Testis (tissue), 2 donors: ENCODE data around the gene FSD1.

Experiments
- POLR2A ChIP-seq: fragments of 450-650 bp; IDR thresholded peaks from one replicate; pipeline ENCODE4 v1.6.1; 2017; ENCODE audit warnings: antibody characterized with exemption, mild to moderate bottlenecking, moderate library complexity
- TF ChIP-seq, protein P1 (sequence below), 3 experiments: fragments of 450-650 bp in 2 of 3; fragments of 200-600 bp in 1 of 3; sonication (generic) in 1 of 3; IDR thresholded peaks; one replicate each; pipeline ENCODE4 v1.5.1; 2016 to 2019; ENCODE audit warnings: antibody characterized with exemption in 3 of 3, mild to moderate bottlenecking in 2 of 3, moderate library complexity in 1 of 3

DNA sequence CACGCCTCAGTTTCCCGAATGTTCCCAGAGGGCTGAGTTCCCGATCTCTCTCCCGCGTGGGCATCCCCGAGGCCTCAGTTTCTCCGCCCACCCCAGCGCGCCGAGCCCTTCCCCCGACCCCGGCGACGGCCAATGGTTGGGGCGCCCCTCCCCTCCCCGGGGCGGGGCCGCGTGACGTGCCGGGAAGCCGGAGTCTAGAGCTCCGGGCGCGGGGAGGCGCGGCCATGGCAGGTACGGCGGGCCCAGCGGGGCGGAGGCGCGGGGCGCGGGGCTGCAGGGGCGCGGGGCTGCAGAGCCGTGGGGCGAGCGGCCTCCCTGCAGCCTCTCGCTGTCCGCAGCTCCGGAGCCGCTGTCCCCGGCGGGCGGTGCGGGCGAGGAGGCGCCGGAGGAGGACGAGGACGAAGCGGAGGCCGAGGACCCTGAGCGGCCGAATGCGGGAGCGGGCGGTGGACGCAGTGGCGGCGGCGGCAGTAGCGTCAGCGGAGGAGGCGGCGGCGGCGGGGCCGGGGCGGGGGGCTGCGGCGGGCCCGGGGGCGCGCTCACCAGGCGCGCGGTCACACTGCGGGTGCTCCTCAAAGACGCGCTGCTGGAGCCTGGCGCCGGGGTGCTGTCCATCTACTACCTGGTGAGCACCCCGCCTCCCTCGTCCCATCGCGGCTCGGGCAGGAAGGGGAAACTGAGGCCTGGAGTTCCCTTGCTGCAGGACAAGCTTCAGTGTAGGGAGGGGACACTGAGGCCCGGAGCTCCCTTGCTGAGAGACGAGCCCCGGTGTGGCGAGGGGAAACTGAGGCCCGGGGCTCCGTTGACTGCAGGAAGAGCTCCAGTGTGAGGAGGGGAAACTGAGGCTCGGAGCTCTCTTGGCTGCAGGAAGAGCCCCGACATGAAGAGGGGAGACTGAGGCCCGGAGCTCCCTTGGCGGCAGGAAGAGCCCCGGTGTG, 39.2 kb downstream of the FSD1 start, which contains the start of gene MPND:
- TF ChIP-seq, protein P1, sequence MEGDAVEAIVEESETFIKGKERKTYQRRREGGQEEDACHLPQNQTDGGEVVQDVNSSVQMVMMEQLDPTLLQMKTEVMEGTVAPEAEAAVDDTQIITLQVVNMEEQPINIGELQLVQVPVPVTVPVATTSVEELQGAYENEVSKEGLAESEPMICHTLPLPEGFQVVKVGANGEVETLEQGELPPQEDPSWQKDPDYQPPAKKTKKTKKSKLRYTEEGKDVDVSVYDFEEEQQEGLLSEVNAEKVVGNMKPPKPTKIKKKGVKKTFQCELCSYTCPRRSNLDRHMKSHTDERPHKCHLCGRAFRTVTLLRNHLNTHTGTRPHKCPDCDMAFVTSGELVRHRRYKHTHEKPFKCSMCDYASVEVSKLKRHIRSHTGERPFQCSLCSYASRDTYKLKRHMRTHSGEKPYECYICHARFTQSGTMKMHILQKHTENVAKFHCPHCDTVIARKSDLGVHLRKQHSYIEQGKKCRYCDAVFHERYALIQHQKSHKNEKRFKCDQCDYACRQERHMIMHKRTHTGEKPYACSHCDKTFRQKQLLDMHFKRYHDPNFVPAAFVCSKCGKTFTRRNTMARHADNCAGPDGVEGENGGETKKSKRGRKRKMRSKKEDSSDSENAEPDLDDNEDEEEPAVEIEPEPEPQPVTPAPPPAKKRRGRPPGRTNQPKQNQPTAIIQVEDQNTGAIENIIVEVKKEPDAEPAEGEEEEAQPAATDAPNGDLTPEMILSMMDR (IDR thresholded peaks at IDR 0.05), result no peak
- TF ChIP-seq POLR2A, result no peak
